CD1c-positive myeloid dendritic cell (primary cell): ENCODE data around the gene CTDSP1.

Source experiments
- DNase-seq: peaks from one replicate; pipeline ENCODE4 v3.0.0-alpha.2; 2016; ENCODE audit errors: extremely low spot score

The CTDSP1 gene

GRCh38 chr2:218400167-218400929, 680 bp downstream of the CTDSP1 start:
- peak; percentile 21 for DNase-seq

- no peak for DNase-seq
Observed at GRCh38 chr2:218400930-218401881, 1.5 kb downstream of the CTDSP1 start.

- DNase-seq = peak; percentile 46
Observed at GRCh38 chr2:218401890-218402289, 2.2 kb downstream of the CTDSP1 start.

- no peak for DNase-seq
Observed at GRCh38 chr2:218402491-218402901, 2.8 kb downstream of the CTDSP1 start.

GRCh38 chr2:218402911-218403411, 3.3 kb downstream of the CTDSP1 start:
- no peak for DNase-seq

- DNase-seq = no peak
Observed at GRCh38 chr2:218403810-218404209, 4.1 kb downstream of the CTDSP1 start.

GRCh38 chr2:218404351-218405085, 4.8 kb downstream of the CTDSP1 start:
- no peak for DNase-seq

- no peak for DNase-seq
Observed at GRCh38 chr2:218405086-218405745, 5.5 kb downstream of the CTDSP1 start.

GRCh38 chr2:218405746-218406208, 6.1 kb downstream of the CTDSP1 start:
- DNase-seq = no peak

GRCh38 chr2:218406209-218406948, 6.7 kb downstream of the CTDSP1 start:
- DNase-seq = peak; percentile 96

- DNase-seq = peak; percentile 68
Observed at GRCh38 chr2:218406949-218407618, 7.4 kb downstream of the CTDSP1 start.

GRCh38 chr2:218407717-218408116, 8.0 kb downstream of the CTDSP1 start:
- no peak for DNase-seq

- no peak for DNase-seq
Observed at GRCh38 chr2:218418321-218418716, 18.7 kb downstream of the CTDSP1 start.

- no peak for DNase-seq
Observed at GRCh38 chr2:218418717-218419458, 19.2 kb downstream of the CTDSP1 start, which contains the start of gene VIL1. Gene VIL1, plus strand, starts transcription at chr2:218419123. Its CDS starts 4,656 bp downstream, at chr2:218423779.

GRCh38 chr2:218419630-218420216, 20.1 kb downstream of the CTDSP1 start:
- DNase-seq = no peak

- no peak for DNase-seq
Observed at GRCh38 chr2:218421027-218421426, 21.4 kb downstream of the CTDSP1 start.

- DNase-seq = no peak
Observed at GRCh38 chr2:218422403-218423086, 22.9 kb downstream of the CTDSP1 start.

- DNase-seq = no peak
Observed at GRCh38 chr2:218423584-218423983, 23.9 kb downstream of the CTDSP1 start.
